A549 (cell line): ENCODE measurements around the gene TBX1. TPM values are rescaled to one million over a fixed set of nuclear protein-coding genes. Genes with fewer than 3 reads are reported as not detected.

Source experiments
- ATAC-seq, 2 experiments: fragments of 200-7000 bp in 1 of 2; fragments of >200 bp in 1 of 2; cut with Nextera tagmentation in 1 of 2; cut with Tn5 transposase in 1 of 2; 3 replicates each; pipeline versions ENCODE4 v1.8.0 to v1.9.1; 2018 to 2020; ENCODE audit warnings: mild to moderate bottlenecking in 1 of 2, moderate library complexity in 1 of 2
- CTCF ChIA-PET: fragments of 300-600 bp; sonication (Branson Sonifier 250); formaldehyde crosslinking; extraction: SDS; loops from one replicate; lab custom pipeline; 2021; ENCODE audit warnings: antibody characterized with exemption, inconsistent platforms; lab: Yijun Ruan, JAX
- POLR2A ChIA-PET: fragments of 350-600 bp; formaldehyde crosslinking; extraction: SDS; loops from one replicate; lab custom pipeline; 2021; ENCODE audit warnings: antibody characterized with exemption, inconsistent platforms; lab: Yijun Ruan, JAX
- DNase-seq, 2 experiments: peaks; one replicate each; pipeline versions ENCODE4 v3.0.0 to v3.0.0-alpha.2; 2011 to 2016; ENCODE audit warnings: low read depth in 1 of 2, low spot score in 1 of 2
- FAIRE-seq: peaks from 2 replicates; lab custom pipeline; 2011; peaks lifted over from hg19 to GRCh38; lab: Jason Lieb, UNC
- H3K27ac ChIP-seq, 2 experiments: fragments of >200 bp; sonication (Bioruptor Twin); formaldehyde crosslinking; 3 replicates each; pipeline ENCODE4 v1.5.1; 2016 to 2017
- H3K4me1 ChIP-seq: fragments of >200 bp; sonication (Bioruptor Twin); formaldehyde crosslinking; 3 replicates; pipeline ENCODE4 v1.6.1; 2016
- H3K4me2 ChIP-seq: fragments of >200 bp; sonication (Bioruptor Twin); formaldehyde crosslinking; 3 replicates; pipeline ENCODE4 v1.6.1; 2016
- H3K4me3 ChIP-seq: fragments of >200 bp; sonication (Bioruptor Twin); formaldehyde crosslinking; 3 replicates; pipeline ENCODE4 v1.5.1; 2016
- H3K9me3 ChIP-seq: fragments of >200 bp; sonication (Bioruptor Twin); formaldehyde crosslinking; 3 replicates; pipeline ENCODE4 v1.6.1; 2016
- CBX8 ChIP-seq: fragments of 200-600 bp; sonication (generic); IDR thresholded peaks from 2 replicates; pipeline ENCODE4 v1.6.1; 2016
- CHD2 ChIP-seq: fragments of 150-350 bp; IDR thresholded peaks from 2 replicates; pipeline ENCODE4 v1.6.1; 2014; ENCODE audit warnings: low read length; ENCODE audit not compliant: partially characterized antibody
- EP300 ChIP-seq, 2 experiments: fragments of >200 bp; sonication (Bioruptor Twin); formaldehyde crosslinking; IDR thresholded peaks; 2 replicates in 1 of 2; 3 replicates in 1 of 2; pipeline ENCODE4 v1.6.1; 2016 to 2017
- FOSL2 ChIP-seq, 2 experiments: fragments of 450-650 bp in 1 of 2; fragments of >200 bp in 1 of 2; sonication (Bioruptor Twin) in 1 of 2; formaldehyde crosslinking; IDR thresholded peaks; 2 replicates each; pipeline versions ENCODE4 v1.5.0 to v1.6.1; 2016 to 2020; ENCODE audit warnings: mild to moderate bottlenecking in 1 of 2, moderate library complexity in 1 of 2
- FOXS1 ChIP-seq: fragments of 250-450 bp; sonication (Bioruptor Pico); IDR thresholded peaks from 2 replicates; pipeline ENCODE4 v1.5.0; 2020; ENCODE audit warnings: mild to moderate bottlenecking, moderate library complexity
- GATA3 ChIP-seq: IDR thresholded peaks from 2 replicates; pipeline ENCODE4 v1.6.1; 2012; ENCODE audit warnings: borderline replicate concordance
- HOXB5 ChIP-seq: fragments of 250-450 bp; sonication (Bioruptor Pico); IDR thresholded peaks from 2 replicates; pipeline ENCODE4 v1.5.0; 2020; ENCODE audit warnings: mild to moderate bottlenecking, moderate library complexity
- JUN ChIP-seq, 2 experiments: fragments of >200 bp; sonication (Bioruptor Twin); formaldehyde crosslinking; IDR thresholded peaks; 2 replicates in 1 of 2; 3 replicates in 1 of 2; pipeline ENCODE4 v1.6.1; 2016 to 2017
- KDM5A ChIP-seq: fragments of 200-600 bp; sonication (generic); IDR thresholded peaks from 2 replicates; pipeline ENCODE4 v1.6.1; 2016; ENCODE audit warnings: antibody characterized with exemption, mild to moderate bottlenecking
- MAFK ChIP-seq: fragments of 450-650 bp; IDR thresholded peaks from 2 replicates; pipeline ENCODE4 v1.6.1; 2014; ENCODE audit not compliant: partially characterized antibody
- MAZ ChIP-seq: fragments of 150-350 bp; IDR thresholded peaks from 2 replicates; pipeline ENCODE4 v1.6.1; 2014; ENCODE audit warnings: antibody characterized with exemption, low read depth, low read length, borderline replicate concordance
- NPAS2 ChIP-seq: fragments of 250-450 bp; sonication (Bioruptor Pico); IDR thresholded peaks from 2 replicates; pipeline ENCODE4 v1.8.0; 2022; ENCODE audit warnings: mild to moderate bottlenecking, moderate library complexity, borderline replicate concordance
- RAD21 ChIP-seq, 2 experiments: fragments of >200 bp in 1 of 2; sonication (Bioruptor Twin) in 1 of 2; formaldehyde crosslinking in 1 of 2; IDR thresholded peaks in 1 of 2; conservative IDR thresholded peaks in 1 of 2; 2 replicates in 1 of 2; 3 replicates in 1 of 2; pipeline ENCODE4 v1.6.1; 2012 to 2018; ENCODE audit warnings: inconsistent platforms in 1 of 2
- RCOR1 ChIP-seq: fragments of 150-350 bp; IDR thresholded peaks from 2 replicates; pipeline ENCODE4 v1.6.1; 2014; ENCODE audit warnings: antibody characterized with exemption, low read length, low read depth
- TFCP2L1 ChIP-seq: fragments of 250-450 bp; sonication (Bioruptor Pico); IDR thresholded peaks from 2 replicates; pipeline ENCODE4 v1.5.0; 2021; ENCODE audit warnings: mild to moderate bottlenecking
- ZC3H11A ChIP-seq: fragments of 450-650 bp; IDR thresholded peaks from 2 replicates; pipeline ENCODE4 v1.6.1; 2014; ENCODE audit warnings: antibody characterized with exemption, mild to moderate bottlenecking
- ZSCAN20 ChIP-seq: fragments of 250-450 bp; sonication (Bioruptor Pico); IDR thresholded peaks from 2 replicates; pipeline ENCODE4 v1.8.0; 2022; ENCODE audit warnings: mild to moderate bottlenecking, moderate library complexity
- WGBS: methylation state at CpG from one replicate; pipeline ENCODE4 v1.1.6; 2017; ENCODE audit errors: missing lambda C conversion rate; 5-methylcytosine and 5-hydroxymethylcytosine counted together
- polyA plus RNA-seq, 4 experiments: library from polyadenylated mRNA; depleted of rRNA in 3 of 4; stranded (reverse); fragments of >200 nt; fragmentation: RNase III in 1 of 4; extraction: RNeasy Plus Mini Kit Qiagen cat#74134 plus additional on column Dnase treatment in 1 of 4; gene quantifications; 2 replicates in 3 of 4; 3 replicates in 1 of 4; pipeline ENCODE4 v1.2.3, GENCODE V29; 2011 to 2017
- TF ChIP-seq, protein P1 (sequence below): IDR thresholded peaks from 2 replicates; pipeline ENCODE4 v1.6.1; 2012
- TF ChIP-seq, protein P2 (sequence below): fragments of 200-600 bp; sonication (generic); IDR thresholded peaks from 2 replicates; pipeline ENCODE4 v1.6.1; 2016; ENCODE audit warnings: antibody characterized with exemption, mild to moderate bottlenecking, moderate library complexity
- TF ChIP-seq, protein P3 (sequence below): IDR thresholded peaks from 2 replicates; pipeline ENCODE4 v1.6.1; 2012
- TF ChIP-seq, protein P4 (sequence below): fragments of >200 bp; sonication (Bioruptor Twin); formaldehyde crosslinking; IDR thresholded peaks from 3 replicates; pipeline ENCODE4 v1.5.1; 2016

Gene TBX1
- polyA plus RNA-seq, 2 of the 4 experiments (the other 2 are of a cell fraction), result 0.30 to 2.8 TPM

DNA sequence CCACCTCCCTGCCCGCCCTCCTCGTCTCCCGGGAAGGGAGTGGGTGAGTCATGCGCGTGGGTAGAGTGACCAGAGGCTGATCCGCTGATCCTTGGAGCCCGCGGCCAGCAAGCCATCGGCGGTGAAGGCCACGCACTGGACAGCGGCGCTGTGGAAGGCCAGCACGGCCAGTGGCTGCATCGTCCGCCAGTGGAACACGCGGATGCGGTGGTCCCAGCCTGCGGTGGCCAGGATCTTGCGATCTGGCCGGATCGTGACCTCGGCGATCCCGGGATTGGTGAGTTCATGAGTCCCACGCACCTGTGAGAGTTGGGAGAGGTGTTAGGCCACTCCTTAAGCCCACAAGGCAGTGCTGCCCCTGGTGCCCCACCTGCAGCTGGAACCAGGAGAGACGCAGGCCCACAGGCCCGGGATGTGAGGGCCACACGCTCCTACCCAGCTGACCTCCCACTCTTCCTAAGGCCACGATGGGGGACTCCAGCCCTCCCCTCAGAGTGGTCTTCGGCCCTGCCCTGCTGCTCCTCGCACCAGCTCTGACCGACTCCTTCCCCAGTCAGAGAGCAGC is 28.2 kb downstream of the TBX1 start:
- POLR2A ChIA-PET, result no interaction called here
- H3K27ac ChIP-seq, result no peak overlapping the region
- no peak for FAIRE-seq
- no peaks in the 10 kb centered on the region for H3K9me3 ChIP-seq
- TF ChIP-seq KDM5A (no peak), MAZ (no peak), HOXB5 (no peak), FOSL2 (IDR thresholded peaks at IDR 0.05) (no peak), FOSL2 (CRISPR knock-in tag; IDR thresholded peaks at IDR 0.05) (no peak), NPAS2 (CRISPR knock-in tag) (no peak), CBX8 (no peak), RCOR1 (no peak), FOXS1 (CRISPR knock-in tag) (no peak), ZC3H11A (no peak), TFCP2L1 (CRISPR knock-in tag) (no peak), ZSCAN20 (CRISPR knock-in tag) (no peak), JUN (IDR thresholded peaks at IDR 0.05) (no peak), RAD21 (conservative IDR thresholded peaks at IDR 0.05 in 1 of 2, IDR thresholded peaks at IDR 0.05 in 1 of 2) (no peak)
- TF ChIP-seq, protein P1, sequence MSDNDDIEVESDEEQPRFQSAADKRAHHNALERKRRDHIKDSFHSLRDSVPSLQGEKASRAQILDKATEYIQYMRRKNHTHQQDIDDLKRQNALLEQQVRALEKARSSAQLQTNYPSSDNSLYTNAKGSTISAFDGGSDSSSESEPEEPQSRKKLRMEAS, result no peak
- TF ChIP-seq, protein P2, sequence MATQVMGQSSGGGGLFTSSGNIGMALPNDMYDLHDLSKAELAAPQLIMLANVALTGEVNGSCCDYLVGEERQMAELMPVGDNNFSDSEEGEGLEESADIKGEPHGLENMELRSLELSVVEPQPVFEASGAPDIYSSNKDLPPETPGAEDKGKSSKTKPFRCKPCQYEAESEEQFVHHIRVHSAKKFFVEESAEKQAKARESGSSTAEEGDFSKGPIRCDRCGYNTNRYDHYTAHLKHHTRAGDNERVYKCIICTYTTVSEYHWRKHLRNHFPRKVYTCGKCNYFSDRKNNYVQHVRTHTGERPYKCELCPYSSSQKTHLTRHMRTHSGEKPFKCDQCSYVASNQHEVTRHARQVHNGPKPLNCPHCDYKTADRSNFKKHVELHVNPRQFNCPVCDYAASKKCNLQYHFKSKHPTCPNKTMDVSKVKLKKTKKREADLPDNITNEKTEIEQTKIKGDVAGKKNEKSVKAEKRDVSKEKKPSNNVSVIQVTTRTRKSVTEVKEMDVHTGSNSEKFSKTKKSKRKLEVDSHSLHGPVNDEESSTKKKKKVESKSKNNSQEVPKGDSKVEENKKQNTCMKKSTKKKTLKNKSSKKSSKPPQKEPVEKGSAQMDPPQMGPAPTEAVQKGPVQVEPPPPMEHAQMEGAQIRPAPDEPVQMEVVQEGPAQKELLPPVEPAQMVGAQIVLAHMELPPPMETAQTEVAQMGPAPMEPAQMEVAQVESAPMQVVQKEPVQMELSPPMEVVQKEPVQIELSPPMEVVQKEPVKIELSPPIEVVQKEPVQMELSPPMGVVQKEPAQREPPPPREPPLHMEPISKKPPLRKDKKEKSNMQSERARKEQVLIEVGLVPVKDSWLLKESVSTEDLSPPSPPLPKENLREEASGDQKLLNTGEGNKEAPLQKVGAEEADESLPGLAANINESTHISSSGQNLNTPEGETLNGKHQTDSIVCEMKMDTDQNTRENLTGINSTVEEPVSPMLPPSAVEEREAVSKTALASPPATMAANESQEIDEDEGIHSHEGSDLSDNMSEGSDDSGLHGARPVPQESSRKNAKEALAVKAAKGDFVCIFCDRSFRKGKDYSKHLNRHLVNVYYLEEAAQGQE, result no peak
- TF ChIP-seq, protein P3, sequence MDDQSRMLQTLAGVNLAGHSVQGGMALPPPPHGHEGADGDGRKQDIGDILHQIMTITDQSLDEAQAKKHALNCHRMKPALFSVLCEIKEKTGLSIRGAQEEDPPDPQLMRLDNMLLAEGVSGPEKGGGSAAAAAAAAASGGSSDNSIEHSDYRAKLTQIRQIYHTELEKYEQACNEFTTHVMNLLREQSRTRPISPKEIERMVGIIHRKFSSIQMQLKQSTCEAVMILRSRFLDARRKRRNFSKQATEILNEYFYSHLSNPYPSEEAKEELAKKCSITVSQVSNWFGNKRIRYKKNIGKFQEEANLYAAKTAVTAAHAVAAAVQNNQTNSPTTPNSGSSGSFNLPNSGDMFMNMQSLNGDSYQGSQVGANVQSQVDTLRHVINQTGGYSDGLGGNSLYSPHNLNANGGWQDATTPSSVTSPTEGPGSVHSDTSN, result no peak
- TF ChIP-seq, all 56 proteins: peak for 0
- DNase-seq, result no peak
- no peaks in the 10 kb centered on the region for H3K4me1 ChIP-seq
- H3K4me3 ChIP-seq, result no peak overlapping the region
- no peak overlapping the region for H3K4me2 ChIP-seq
- CTCF ChIA-PET, result interaction anchor here (0.6 kb wide), 1 partner anchor 10 kb away, joined by 3 read pairs; no protein-coding TSS in a partner anchor
- ATAC-seq, result no peak
- WGBS, result 97% methylated on average over 22 of the region's 34 CpGs

DNA sequence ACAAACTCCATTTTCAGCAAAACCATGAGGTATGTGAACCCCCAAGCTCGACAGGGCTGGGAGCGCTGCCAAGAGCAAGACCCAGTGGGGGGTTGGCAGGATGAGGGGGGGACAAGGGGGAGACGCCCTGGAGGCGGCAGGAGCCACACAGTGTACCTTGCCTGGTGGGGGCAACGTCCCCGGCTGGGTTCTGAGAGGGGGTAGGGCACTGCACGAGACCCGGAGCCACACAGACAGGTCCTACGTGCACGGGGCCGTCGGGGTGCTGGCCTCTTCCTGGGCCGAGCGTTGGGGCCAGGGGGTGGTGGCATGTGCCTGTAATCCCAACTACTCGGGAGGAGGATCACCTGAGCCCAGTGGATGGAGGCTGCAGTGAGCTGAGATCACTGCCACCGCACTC is 28.8 kb downstream of the TBX1 start:
- Histone ChIP-seq H3K4me3 (no peak overlapping the region), H3K9me3 (no peaks in the 10 kb centered on the region), H3K4me2 (no peak overlapping the region), H3K27ac (no peak overlapping the region), H3K4me1 (no peaks in the 10 kb centered on the region)
- FAIRE-seq (no peak), ATAC-seq (no peak), DNase-seq (no peak)
- no peak for TF ChIP-seq RAD21 (conservative IDR thresholded peaks at IDR 0.05 in 1 of 2, IDR thresholded peaks at IDR 0.05 in 1 of 2)
- no peak for TF ChIP-seq MAFK
- no peak for TF ChIP-seq EP300 (IDR thresholded peaks at IDR 0.05)
- no peak for TF ChIP-seq KDM5A
- TF ChIP-seq, protein P3, result no peak
- TF ChIP-seq NPAS2 (CRISPR knock-in tag), result no peak
- TF ChIP-seq, protein P4, sequence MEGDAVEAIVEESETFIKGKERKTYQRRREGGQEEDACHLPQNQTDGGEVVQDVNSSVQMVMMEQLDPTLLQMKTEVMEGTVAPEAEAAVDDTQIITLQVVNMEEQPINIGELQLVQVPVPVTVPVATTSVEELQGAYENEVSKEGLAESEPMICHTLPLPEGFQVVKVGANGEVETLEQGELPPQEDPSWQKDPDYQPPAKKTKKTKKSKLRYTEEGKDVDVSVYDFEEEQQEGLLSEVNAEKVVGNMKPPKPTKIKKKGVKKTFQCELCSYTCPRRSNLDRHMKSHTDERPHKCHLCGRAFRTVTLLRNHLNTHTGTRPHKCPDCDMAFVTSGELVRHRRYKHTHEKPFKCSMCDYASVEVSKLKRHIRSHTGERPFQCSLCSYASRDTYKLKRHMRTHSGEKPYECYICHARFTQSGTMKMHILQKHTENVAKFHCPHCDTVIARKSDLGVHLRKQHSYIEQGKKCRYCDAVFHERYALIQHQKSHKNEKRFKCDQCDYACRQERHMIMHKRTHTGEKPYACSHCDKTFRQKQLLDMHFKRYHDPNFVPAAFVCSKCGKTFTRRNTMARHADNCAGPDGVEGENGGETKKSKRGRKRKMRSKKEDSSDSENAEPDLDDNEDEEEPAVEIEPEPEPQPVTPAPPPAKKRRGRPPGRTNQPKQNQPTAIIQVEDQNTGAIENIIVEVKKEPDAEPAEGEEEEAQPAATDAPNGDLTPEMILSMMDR, result no peak
- TF ChIP-seq CHD2, result no peak
- no peak for TF ChIP-seq GATA3
- 96% methylated on average over 8 of the region's 16 CpGs for WGBS
- POLR2A ChIA-PET, result no interaction called here
- CTCF ChIA-PET, result interaction anchor here (0.6 kb wide), 1 partner anchor 11 kb away, joined by 3 read pairs; no protein-coding TSS in a partner anchor
